NT2/D1 (cell line): Measurements from ENCODE around the gene STAC.

Experiments
- DNase-seq: peaks from one replicate; pipeline ENCODE4 v3.0.0-alpha.2; 2011; ENCODE audit warnings: low read depth, low spot score
- H3K27me3 ChIP-seq: 2 replicates; pipeline ENCODE4 v1.6.0; 2011; ENCODE audit warnings: mild to moderate bottlenecking; ENCODE audit not compliant: insufficient read length, insufficient read depth
- H3K36me3 ChIP-seq: 2 replicates; pipeline ENCODE4 v1.6.1; 2011; ENCODE audit warnings: mild to moderate bottlenecking, low read length, mixed read lengths; ENCODE audit not compliant: insufficient read depth, insufficient read length
- H3K4me1 ChIP-seq: 2 replicates; pipeline ENCODE4 v1.5.1; 2011; ENCODE audit not compliant: insufficient read depth, insufficient read length
- H3K4me3 ChIP-seq: 2 replicates; pipeline ENCODE4 v1.5.1; 2011; ENCODE audit warnings: low read depth; ENCODE audit not compliant: insufficient read length
- H3K9ac ChIP-seq: 2 replicates; pipeline ENCODE4 v1.6.0; 2011; ENCODE audit warnings: low read depth; ENCODE audit not compliant: insufficient read length
- H3K9me3 ChIP-seq: 2 replicates; pipeline ENCODE4 v1.5.1; 2011; ENCODE audit warnings: mild to moderate bottlenecking, low read length; ENCODE audit not compliant: insufficient read depth
- SUZ12 ChIP-seq: IDR thresholded peaks from 2 replicates; pipeline ENCODE4 v1.6.1; 2011; ENCODE audit not compliant: insufficient read length, insufficient read depth; ENCODE audit errors: extremely low read depth
- YY1 ChIP-seq: IDR thresholded peaks from 2 replicates; pipeline ENCODE4 v1.6.1; 2011; ENCODE audit not compliant: insufficient read length, insufficient read depth
- ZNF274 ChIP-seq: IDR thresholded peaks from 2 replicates; pipeline ENCODE4 v1.6.1; 2011; ENCODE audit warnings: mild to moderate bottlenecking, low read depth, low read length

STAC gene

GRCh38 chr3:36397841-36398240 is 17.5 kb downstream of the STAC start:
- Histone ChIP-seq H3K4me3 (no peak overlapping the region), H3K36me3 (no peaks in the 10 kb centered on the region), H3K4me1 (no peaks in the 10 kb centered on the region), H3K9ac (no peak overlapping the region), H3K27me3 (no peaks in the 10 kb centered on the region), H3K9me3 (no peaks in the 10 kb centered on the region)
- DNase-seq: no peak
- TF ChIP-seq ZNF274: no peak
- no peak for TF ChIP-seq SUZ12

- Histone ChIP-seq H3K36me3 (no peaks in the 10 kb centered on the region), H3K27me3 (no peaks in the 10 kb centered on the region), H3K9ac (no peak overlapping the region), H3K4me3 (no peak overlapping the region), H3K9me3 (no peaks in the 10 kb centered on the region), H3K4me1 (no peaks in the 10 kb centered on the region)
- DNase-seq: no peak
- TF ChIP-seq YY1 (no peak), ZNF274 (no peak), SUZ12 (no peak)
These were observed 19.6 kb downstream of the STAC start for GRCh38 chr3:36399933-36400332.

GRCh38 chr3:36401056-36401455 is 20.8 kb downstream of the STAC start:
- no peaks in the 10 kb centered on the region for H3K4me1 ChIP-seq
- no peaks in the 10 kb centered on the region for H3K36me3 ChIP-seq
- no peak for DNase-seq
- TF ChIP-seq SUZ12: no peak
- TF ChIP-seq YY1: no peak
- no peak for TF ChIP-seq ZNF274
- no peak overlapping the region for H3K4me3 ChIP-seq
- H3K27me3 ChIP-seq: no peaks in the 10 kb centered on the region
- H3K9me3 ChIP-seq: no peaks in the 10 kb centered on the region
- H3K9ac ChIP-seq: no peak overlapping the region

GRCh38 chr3:36403661-36404060 is 23.4 kb downstream of the STAC start:
- Histone ChIP-seq H3K9me3 (no peaks in the 10 kb centered on the region), H3K9ac (no peak overlapping the region), H3K27me3 (no peaks in the 10 kb centered on the region), H3K36me3 (no peaks in the 10 kb centered on the region), H3K4me1 (no peaks in the 10 kb centered on the region), H3K4me3 (no peak overlapping the region)
- DNase-seq: no peak
- TF ChIP-seq YY1: no peak
- TF ChIP-seq ZNF274: no peak
- no peak for TF ChIP-seq SUZ12

- Histone ChIP-seq H3K36me3 (no peaks in the 10 kb centered on the region), H3K4me1 (no peaks in the 10 kb centered on the region), H3K27me3 (no peaks in the 10 kb centered on the region), H3K9ac (no peak overlapping the region), H3K9me3 (no peaks in the 10 kb centered on the region), H3K4me3 (no peak overlapping the region)
- DNase-seq: no peak
- TF ChIP-seq YY1 (no peak), ZNF274 (no peak), SUZ12 (no peak)
These were observed 24.9 kb downstream of the STAC start for GRCh38 chr3:36405190-36405589.

- Histone ChIP-seq H3K27me3 (no peaks in the 10 kb centered on the region), H3K9me3 (no peaks in the 10 kb centered on the region), H3K4me3 (no peak overlapping the region), H3K9ac (no peak overlapping the region), H3K36me3 (no peaks in the 10 kb centered on the region), H3K4me1 (no peaks in the 10 kb centered on the region)
- DNase-seq: no peak
- TF ChIP-seq YY1 (no peak), SUZ12 (no peak), ZNF274 (no peak)
These were observed 27.8 kb downstream of the STAC start for GRCh38 chr3:36408146-36408545.

GRCh38 chr3:36409862-36410261 is 29.6 kb downstream of the STAC start:
- H3K4me1 ChIP-seq: no peaks in the 10 kb centered on the region
- H3K36me3 ChIP-seq: no peaks in the 10 kb centered on the region

GRCh38 chr3:36411587-36411986 is 31.3 kb downstream of the STAC start:
- no peak overlapping the region for H3K4me3 ChIP-seq
- no peaks in the 10 kb centered on the region for H3K4me1 ChIP-seq
- no peaks in the 10 kb centered on the region for H3K27me3 ChIP-seq
- no peak for TF ChIP-seq SUZ12
- H3K9me3 ChIP-seq: peaks cover 19% of the 10 kb centered on the region; the same call in 1 of the 2 replicates
- H3K36me3 ChIP-seq: no peaks in the 10 kb centered on the region
- H3K9ac ChIP-seq: no peak overlapping the region
- DNase-seq: no peak

More at GRCh38 chr3:36409862-36410261, 29.6 kb downstream of the STAC start:
- Histone ChIP-seq H3K9me3 (0 out of 2 replicates have a peak, but pooled peaks cover 1% of the 10 kb centered on the region), H3K4me3 (no peak overlapping the region), H3K9ac (no peak overlapping the region), H3K27me3 (no peaks in the 10 kb centered on the region)
- no peak for TF ChIP-seq SUZ12
- TF ChIP-seq YY1: no peak
- TF ChIP-seq ZNF274: no peak
- DNase-seq: no peak
